Hematopoietic multipotent progenitor cell (in vitro differentiated cells): ENCODE results near the gene LRRC56. TPM values are rescaled to one million over a fixed set of nuclear protein-coding genes. Genes with fewer than 3 reads are reported as not detected.
A peak's percentile ranks its signal among the peaks of the same experiment; 100 is the strongest.

Source experiments
- DNase-seq, 3 donors: peaks; one replicate each; pipeline ENCODE4 v3.0.0-alpha.2; 2011 to 2015; ENCODE audit warnings: low read depth in 2 of 3, low spot score in 2 of 3
- total RNA-seq: library from RNA; depleted of rRNA; stranded (reverse); fragments of >200 nt; gene quantifications from one replicate; pipeline ENCODE4 v1.2.3, GENCODE V29; 2012

The LRRC56 gene
- total RNA-seq, 1 donor, result 3.5 TPM

- DNase-seq, result no peak
Observed at GRCh38 chr11:556662-557256, 19.4 kb downstream of the LRRC56 start.

GRCh38 chr11:557328-558132 is 20.2 kb downstream of the LRRC56 start:
- DNase-seq, result no peak

GRCh38 chr11:558503-558902 is 21.2 kb downstream of the LRRC56 start:
- no peak for DNase-seq

GRCh38 chr11:559020-559620 is 21.8 kb downstream of the LRRC56 start:
- DNase-seq, result no peak

- no peak for DNase-seq
Observed at GRCh38 chr11:559712-560304, 22.5 kb downstream of the LRRC56 start.

- DNase-seq, result peak; percentile 86 to 92 (median 88)
Observed at GRCh38 chr11:560305-561147, 23.2 kb downstream of the LRRC56 start, which contains the start of the genes LMNTD2 and RASSF7. Gene LMNTD2 (minus strand): TSS chr11:560738. CDS start chr11:560716, 22 bp downstream. Gene RASSF7 (plus strand): TSS chr11:560970. CDS start chr11:561769, 799 bp downstream.

GRCh38 chr11:561148-562003 is 24.0 kb downstream of the LRRC56 start:
- no peak for DNase-seq

- DNase-seq, result no peak
Observed at GRCh38 chr11:562046-562645, 24.8 kb downstream of the LRRC56 start.

GRCh38 chr11:563066-563811 is 25.9 kb downstream of the LRRC56 start:
- DNase-seq, result no peak

- no peak for DNase-seq
Observed at GRCh38 chr11:563812-564578, 26.7 kb downstream of the LRRC56 start.

GRCh38 chr11:565921-566509 is 28.7 kb downstream of the LRRC56 start:
- no peak for DNase-seq

GRCh38 chr11:567011-567628 is 29.8 kb downstream of the LRRC56 start:
- DNase-seq, result no peak

- DNase-seq, result no peak
Observed at GRCh38 chr11:567629-568292, 30.4 kb downstream of the LRRC56 start.

- peak; percentile 81 to 95 (median 92) for DNase-seq
Observed at GRCh38 chr11:568306-569157, 31.2 kb downstream of the LRRC56 start.

GRCh38 chr11:569158-569885 is 32.0 kb downstream of the LRRC56 start:
- DNase-seq, result no peak
